ENCODE results near the gene CNN3.

GRCh38 chr1:94903280-94904009, 23.5 kb downstream of the CNN3 start:
- TF ChIP-seq POLR2AphosphoS5 (IDR thresholded peaks at IDR 0.05; ENCODE audit: borderline replicate concordance, low read depth, low read length) (no peak), EZH2 (IDR thresholded peaks at IDR 0.05) (no peak), FOXP2 (optimal IDR thresholded peaks at IDR 0.05; ENCODE audit: control extremely low read depth, extremely low read length, insufficient read depth) (no peak)
